HepG2 (cell line): ENCODE results near the gene SCYGR6. TPM values are rescaled to one million over a fixed set of nuclear protein-coding genes. Genes with fewer than 3 reads are reported as not detected.

Source experiments
- ASH2L ChIP-seq: fragments of 300-600, 200-600 bp; sonication (generic); IDR thresholded peaks from 2 replicates; pipeline ENCODE4 v1.7.0; 2017; ENCODE audit warnings: low read depth, mild to moderate bottlenecking, moderate library complexity, mixed read lengths, low read length; ENCODE audit not compliant: insufficient read length
- CERS6 ChIP-seq: sonication (generic); formaldehyde crosslinking; IDR thresholded peaks from 2 replicates; pipeline ENCODE4 v1.5.0; 2020; ENCODE audit warnings: missing genetic modification reagents
- IRF9 ChIP-seq: sonication (generic); formaldehyde crosslinking; IDR thresholded peaks from 2 replicates; pipeline ENCODE4 v1.8.0; 2022; ENCODE audit warnings: missing genetic modification reagents, mild to moderate bottlenecking, borderline replicate concordance
- KLF12 ChIP-seq: sonication (generic); formaldehyde crosslinking; IDR thresholded peaks from 2 replicates; pipeline ENCODE4 v1.4.0; 2020; ENCODE audit warnings: missing genetic modification reagents, borderline replicate concordance
- MIXL1 ChIP-seq: IDR thresholded peaks from 2 replicates; pipeline ENCODE4 v1.6.1; 2016
- PAX8 ChIP-seq: sonication (generic); formaldehyde crosslinking; IDR thresholded peaks from 2 replicates; pipeline ENCODE4 v1.8.0; 2022; ENCODE audit warnings: mild to moderate bottlenecking, missing genetic modification reagents, borderline replicate concordance
- PHB2 ChIP-seq: fragments of 450-650 bp; IDR thresholded peaks from 2 replicates; pipeline ENCODE4 v1.6.1; 2018; ENCODE audit not compliant: partially characterized antibody
- RFXANK ChIP-seq: IDR thresholded peaks from 2 replicates; pipeline ENCODE4 v1.6.1; 2016
- SP4 ChIP-seq: sonication (generic); formaldehyde crosslinking; IDR thresholded peaks from 2 replicates; pipeline ENCODE4 v1.8.1; 2023; ENCODE audit warnings: mild to moderate bottlenecking, missing genetic modification reagents
- ZKSCAN1 ChIP-seq: fragments of 150-350 bp; IDR thresholded peaks from 2 replicates; pipeline ENCODE4 v1.6.1; 2014; ENCODE audit warnings: low read length
- ZNF12 ChIP-seq: sonication (generic); formaldehyde crosslinking; IDR thresholded peaks from 2 replicates; pipeline ENCODE4 v1.5.0; 2020; ENCODE audit warnings: missing genetic modification reagents
- ZNF256 ChIP-seq: sonication (generic); formaldehyde crosslinking; conservative IDR thresholded peaks from 2 replicates; pipeline ENCODE4 v1.4.0; 2020; ENCODE audit warnings: missing genetic modification reagents
- ZNF33A ChIP-seq: sonication (generic); formaldehyde crosslinking; IDR thresholded peaks from 2 replicates; pipeline ENCODE4 v1.5.1; 2020; ENCODE audit warnings: missing genetic modification reagents, mild to moderate bottlenecking, moderate library complexity, borderline replicate concordance
- ZNF629 ChIP-seq: sonication (generic); formaldehyde crosslinking; conservative IDR thresholded peaks from 2 replicates; pipeline ENCODE4 v1.5.0; 2020; ENCODE audit warnings: missing genetic modification reagents
- ZNF652 ChIP-seq: IDR thresholded peaks from 2 replicates; pipeline ENCODE4 v1.6.1; 2016; ENCODE audit warnings: low read depth, borderline replicate concordance
- ZNF780A ChIP-seq: sonication (generic); formaldehyde crosslinking; IDR thresholded peaks from 2 replicates; pipeline ENCODE4 v1.8.0; 2022; ENCODE audit warnings: mild to moderate bottlenecking, missing genetic modification reagents, moderate library complexity
- ZSCAN30 ChIP-seq: sonication (generic); formaldehyde crosslinking; IDR thresholded peaks from 2 replicates; pipeline ENCODE4 v1.5.0; 2020; ENCODE audit warnings: mild to moderate bottlenecking, missing genetic modification reagents
- polyA plus RNA-seq, 8 experiments: library from polyadenylated mRNA; depleted of rRNA in 3 of 8; stranded (reverse) in 7 of 8; unstranded in 1 of 8; fragments of >200 nt; fragmentation: Illumina TruSeq in 4 of 8; extraction: Trizol in 4 of 8; gene quantifications; 2 replicates each; pipeline versions ENCODE4 v1.2.1 to v1.2.3, GENCODE V29; 2011 to 2016; ENCODE audit warnings: low read depth in 4 of 8, missing spikeins in 1 of 8, mixed read lengths in 1 of 8; ENCODE audit not compliant: insufficient read depth in 1 of 8
- total RNA-seq, 5 experiments: library from RNA; depleted of rRNA; stranded (reverse); fragments of >200 nt; fragmentation: Illumina TruSeq; extraction: Trizol; gene quantifications; 2 replicates each; pipeline ENCODE4 v1.2.3, GENCODE V29; 2016; ENCODE audit warnings: low read depth in 1 of 5

Gene SCYGR6
- total and polyA plus RNA-seq, 2 of the 13 experiments (the other 11 are each of a cell fraction or from before 2014, with no cell fraction given), result not detected

- TF ChIP-seq ZNF256 (CRISPR knock-in tag) (no peak), ASH2L (peak; percentile 7), SP4 (no peak), CERS6 (no peak), IRF9 (CRISPR knock-in tag) (peak; percentile 60; the same call in 1 of the 2 replicates), ZNF629 (CRISPR knock-in tag) (0 out of 2 replicates have a peak, but pooled peaks have one; percentile 19), MIXL1 (CRISPR knock-in tag) (peak; percentile 53; the same call in 1 of the 2 replicates), ZSCAN30 (CRISPR knock-in tag) (no peak), PAX8 (CRISPR knock-in tag) (no peak), ZNF12 (CRISPR knock-in tag) (0 out of 2 replicates have a peak, but pooled peaks have one; percentile 51), PHB2 (no peak), ZNF780A (no peak), RFXANK (peak; percentile 84; the same call in 1 of the 2 replicates), ZNF652 (CRISPR knock-in tag) (no peak), ZNF33A (CRISPR knock-in tag) (no peak), KLF12 (CRISPR knock-in tag) (no peak), ZKSCAN1 (no peak)
- TF ChIP-seq, all 625 proteins: peak for 155
These were observed 41.9 kb upstream of the SCYGR6 start (continued) for GRCh38 chr2:227766373-227766883.
